ENCODE data around the gene TRPM7.
"Not testable (repeated sequence)": the region's sequence is repeated elsewhere in the genome, so short reads cannot be mapped to it uniquely, and the experiment has no call there.

The TRPM7 gene

DNA sequence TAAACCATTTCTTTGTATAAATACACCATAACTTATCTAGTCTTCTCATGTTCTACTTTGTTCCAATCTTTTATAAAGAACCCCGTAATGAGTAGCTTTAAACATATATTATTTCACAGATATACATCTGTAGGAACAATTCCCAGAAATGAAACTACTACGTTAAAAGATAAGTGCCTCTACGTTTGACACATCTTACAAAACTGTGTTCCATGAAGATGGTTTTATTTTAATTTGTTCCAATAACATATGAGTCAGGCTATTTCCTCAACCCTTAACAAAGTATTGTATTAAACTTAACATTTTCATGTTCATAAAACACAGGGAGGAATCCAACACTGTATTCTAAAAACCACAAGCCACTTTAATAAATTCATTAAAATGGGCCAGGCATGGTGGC is 52.9 kb downstream of the TRPM7 start:
- TF ChIP-seq POLR2A (IDR thresholded peaks at IDR 0.05; ENCODE audit: low read depth, low read length), result no peak
- no peak for FAIRE-seq
- DNase-seq (ENCODE audit: insufficient read length, low spot score), result no peak

DNA sequence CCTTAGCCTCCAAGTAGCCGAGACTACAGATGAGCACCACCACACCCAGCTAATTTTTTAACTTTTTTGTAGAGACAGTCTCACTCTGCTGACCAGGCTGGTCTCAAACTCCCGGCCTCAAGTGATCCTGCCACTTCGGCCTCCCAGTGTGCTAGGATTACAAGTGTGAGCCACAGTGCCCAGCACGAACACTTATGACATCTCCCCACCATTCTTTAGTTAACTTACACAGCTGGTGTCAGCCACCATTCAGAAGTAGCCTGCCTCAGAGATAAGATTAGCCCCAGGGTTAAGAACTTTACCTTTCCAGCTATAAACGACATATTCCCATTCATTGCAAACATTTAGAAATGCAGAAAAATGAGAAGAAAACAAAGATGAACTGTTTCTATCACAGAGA is 58.2 kb downstream of the TRPM7 start:
- DNase-seq (ENCODE audit: insufficient read length, low spot score) (no peak), FAIRE-seq (no peak)
- no peak for TF ChIP-seq POLR2A (IDR thresholded peaks at IDR 0.05; ENCODE audit: low read depth, low read length)

DNA sequence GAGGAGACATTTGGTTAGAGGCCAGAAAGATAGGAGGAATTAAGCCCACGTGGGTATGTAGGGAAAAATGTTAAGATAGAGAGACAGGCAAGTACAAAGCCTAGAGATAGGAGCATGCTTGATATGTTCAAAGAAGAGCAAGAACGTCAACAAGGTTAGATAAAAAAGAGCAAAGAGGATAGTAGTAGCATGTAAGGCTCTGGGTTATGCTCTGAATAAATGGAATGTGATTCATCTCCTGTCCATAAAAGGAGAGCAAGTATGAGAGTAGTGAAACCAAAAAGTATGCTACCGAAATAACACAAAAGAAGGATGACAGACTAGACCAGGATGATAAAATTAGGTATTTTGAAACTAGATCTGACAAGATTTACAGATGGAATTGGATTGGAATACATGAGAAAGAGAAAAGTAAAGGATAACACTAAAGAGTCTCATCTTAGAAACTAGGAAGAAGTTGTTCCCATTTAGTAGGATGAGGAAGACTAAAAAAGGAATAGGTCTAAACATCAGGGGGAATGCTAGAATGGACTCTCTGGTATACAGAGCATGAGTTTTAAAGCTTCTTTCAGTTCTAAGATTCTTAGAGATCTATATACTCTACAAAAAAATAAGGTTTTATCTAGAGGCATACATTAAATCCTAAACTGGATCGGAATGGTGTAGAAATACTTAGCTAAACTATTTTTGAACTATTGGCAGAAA is 59.1 kb downstream of the TRPM7 start:
- no peak for TF ChIP-seq POLR2A (IDR thresholded peaks at IDR 0.05; ENCODE audit: low read depth, low read length)
- no peak for DNase-seq (ENCODE audit: insufficient read length, low spot score)
- no peak for FAIRE-seq

DNA sequence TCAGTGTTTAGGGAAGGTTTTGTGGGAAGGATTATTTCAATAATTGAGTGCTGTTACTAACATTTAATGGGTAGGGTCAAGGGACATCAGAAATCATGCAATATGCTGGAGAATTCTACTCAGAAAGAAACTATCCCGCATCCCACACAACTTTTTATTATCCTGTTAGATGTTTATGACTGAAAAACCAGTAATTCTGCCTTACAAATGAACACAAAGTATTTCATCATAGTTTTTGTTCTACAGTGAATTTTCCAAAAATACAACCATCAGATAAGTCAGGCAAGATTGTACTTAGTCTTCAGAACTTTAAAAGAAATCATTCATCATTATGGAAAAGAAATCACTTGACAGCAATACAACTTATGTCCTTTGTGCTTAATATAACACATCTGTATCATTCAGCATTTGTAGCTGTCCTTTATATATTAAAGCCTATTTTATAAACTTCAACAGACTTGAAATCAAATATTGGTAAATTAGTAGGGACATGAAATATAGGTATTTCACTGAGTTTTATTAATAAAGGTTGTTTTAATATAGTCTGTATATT is 61.9 kb downstream of the TRPM7 start:
- FAIRE-seq (no peak), DNase-seq (ENCODE audit: insufficient read length, low spot score) (no peak)
- no peak for TF ChIP-seq POLR2A (IDR thresholded peaks at IDR 0.05; ENCODE audit: low read depth, low read length)

DNA sequence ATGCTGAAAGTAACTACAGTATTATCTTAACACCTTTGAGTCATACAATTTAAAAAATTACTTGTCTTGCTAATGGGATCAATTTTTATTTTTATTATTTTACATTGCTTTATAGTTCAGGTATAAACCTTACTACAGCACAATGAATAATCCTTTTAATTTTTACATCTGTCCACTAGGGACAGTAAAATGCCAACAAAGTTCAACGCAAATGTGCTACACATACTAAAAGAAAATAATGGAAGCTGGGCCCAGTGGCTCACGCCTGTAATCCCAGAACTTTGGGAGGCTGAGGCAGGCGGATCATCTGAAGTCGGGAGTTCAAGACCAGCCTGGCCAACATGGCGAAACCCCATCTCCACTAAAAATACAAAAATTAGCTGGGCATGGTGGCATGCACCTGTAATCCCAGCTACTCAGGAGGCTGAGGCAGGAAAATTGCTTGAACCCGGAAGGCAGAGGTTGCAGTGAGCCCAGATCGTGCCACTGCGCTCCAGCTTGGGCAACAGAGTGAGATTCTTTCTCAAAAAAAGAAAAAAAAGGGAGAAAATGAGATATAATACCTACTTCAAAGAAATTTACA is 64.1 kb downstream of the TRPM7 start:
- peak; percentile 5 for DNase-seq (ENCODE audit: insufficient read length, low spot score)

DNA sequence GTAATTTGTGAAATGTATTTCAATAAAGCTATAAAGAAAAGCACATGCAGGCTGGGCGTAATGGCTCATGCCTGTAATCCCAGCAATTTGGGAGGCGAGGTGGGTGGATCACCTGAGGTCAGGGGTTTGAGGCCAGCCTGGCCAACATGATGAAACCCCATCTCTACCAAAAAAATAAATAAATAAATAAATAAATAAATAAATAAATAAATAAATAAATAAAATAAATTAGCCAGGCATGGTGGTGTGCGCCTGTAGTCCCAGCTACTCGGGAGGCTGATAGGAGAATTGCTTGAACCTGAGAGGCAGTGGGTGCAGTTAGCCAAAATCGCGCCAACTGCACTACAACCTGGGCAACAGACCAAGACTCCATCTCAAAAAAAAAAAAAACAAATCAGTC is 69.6 kb downstream of the TRPM7 start:
- DNase-seq (ENCODE audit: insufficient read length, low spot score); FAIRE-seq: not testable (repeated sequence)

More for the DNA sequence above, 64.1 kb downstream of the TRPM7 start:
- FAIRE-seq, result not testable (repeated sequence)

DNA sequence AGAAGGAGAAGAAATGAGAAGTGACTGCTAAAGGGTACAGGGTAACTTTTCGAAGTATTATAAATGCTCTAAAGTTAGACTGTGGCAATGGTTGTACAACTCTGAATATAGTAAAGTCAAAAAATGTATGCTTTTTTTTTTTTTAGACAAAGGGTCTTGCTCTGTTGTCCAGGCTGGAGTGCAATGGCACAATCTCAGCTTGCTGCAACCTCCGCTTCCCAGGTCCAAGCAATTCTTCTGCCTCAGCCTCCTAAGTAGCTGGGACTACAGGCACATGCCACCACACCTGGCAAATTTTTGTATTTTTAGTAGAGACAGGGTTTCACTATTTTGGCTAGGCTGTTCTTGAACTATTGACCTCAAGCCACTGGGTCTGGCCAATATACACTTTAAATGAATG is 70.0 kb downstream of the TRPM7 start:
- DNase-seq (ENCODE audit: insufficient read length, low spot score); FAIRE-seq: not testable (repeated sequence)

DNA sequence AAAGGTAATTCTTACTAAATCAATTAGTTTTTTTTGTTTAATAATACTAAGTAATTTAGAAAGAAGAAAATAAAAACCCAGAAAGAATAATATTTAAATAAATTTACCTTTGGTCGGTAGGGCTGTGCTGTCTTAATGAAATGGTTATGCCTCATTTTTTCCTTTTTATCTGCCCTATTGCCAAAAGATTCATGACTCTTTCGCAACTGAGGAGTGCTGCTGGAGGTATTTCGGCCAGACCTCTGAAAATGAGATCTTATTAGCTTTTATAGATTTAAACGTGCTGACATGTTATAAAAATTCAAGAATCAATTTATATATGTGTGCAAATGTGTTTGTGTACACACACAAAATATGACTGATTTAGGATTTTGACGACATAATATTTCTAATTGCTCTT is 73.0 kb downstream of the TRPM7 start:
- no peak for FAIRE-seq
- no peak for TF ChIP-seq POLR2A (IDR thresholded peaks at IDR 0.05; ENCODE audit: low read depth, low read length)
- no peak for DNase-seq (ENCODE audit: insufficient read length, low spot score)

DNA sequence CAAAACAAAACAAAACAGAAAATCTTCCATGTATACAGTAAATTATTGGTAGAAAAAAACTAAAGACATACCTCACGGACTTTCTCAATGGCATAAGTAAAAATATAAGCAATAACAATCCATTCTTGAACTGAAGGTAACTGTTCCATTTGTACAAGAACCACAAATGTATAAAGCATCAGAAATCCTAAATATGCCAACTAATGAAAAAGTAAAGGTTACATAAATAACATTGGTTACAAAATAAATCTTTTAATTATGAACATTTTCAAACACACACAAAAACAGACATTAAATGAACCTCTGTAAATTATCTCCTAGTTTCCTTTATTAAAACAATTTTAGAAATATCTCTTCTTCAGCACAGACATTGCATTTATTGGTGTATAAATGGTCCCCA is 79.5 kb downstream of the TRPM7 start:
- FAIRE-seq (no peak), DNase-seq (ENCODE audit: insufficient read length, low spot score) (no peak)
- no peak for TF ChIP-seq POLR2A (IDR thresholded peaks at IDR 0.05; ENCODE audit: low read depth, low read length)

DNA sequence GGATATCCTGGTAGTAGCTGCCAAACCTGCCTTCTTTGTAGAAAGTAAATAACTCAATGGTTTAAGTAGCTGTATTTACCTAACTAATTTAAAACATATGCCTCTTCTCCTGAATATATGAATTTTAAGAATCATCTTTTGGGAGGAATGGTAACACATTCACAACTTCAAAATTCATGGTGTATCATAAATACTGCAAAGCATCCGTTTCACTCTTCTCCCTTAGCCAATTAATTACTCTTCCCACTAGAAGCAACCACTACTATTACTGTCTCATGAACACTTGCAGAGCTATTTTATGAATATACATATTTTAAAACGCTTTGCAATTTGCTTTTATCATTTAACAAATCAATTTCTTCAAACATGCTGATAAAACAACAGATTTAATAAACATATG is 81.1 kb downstream of the TRPM7 start:
- DNase-seq (ENCODE audit: insufficient read length, low spot score) (no peak), FAIRE-seq (no peak)
- no peak for TF ChIP-seq POLR2A (IDR thresholded peaks at IDR 0.05; ENCODE audit: low read depth, low read length)

DNA sequence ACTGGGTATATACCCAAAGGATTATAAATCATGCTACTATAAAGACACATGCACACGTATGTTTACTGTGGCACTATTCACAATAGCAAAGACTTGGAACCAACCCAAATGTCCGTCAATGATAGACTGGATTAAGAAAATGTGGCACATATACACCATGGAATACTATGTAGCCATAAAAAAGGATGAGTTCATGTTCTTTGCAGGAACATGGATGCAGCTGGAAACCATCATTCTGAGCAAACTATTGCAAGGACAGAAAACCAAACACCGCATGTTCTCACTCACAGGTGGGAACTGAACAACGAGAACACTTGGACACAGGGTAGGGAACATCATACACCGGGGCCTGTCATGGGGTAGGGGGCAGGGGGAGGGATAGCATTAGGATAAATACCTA is 84.6 kb downstream of the TRPM7 start:
- not testable (repeated sequence) for FAIRE-seq; DNase-seq (ENCODE audit: insufficient read length, low spot score)

DNA sequence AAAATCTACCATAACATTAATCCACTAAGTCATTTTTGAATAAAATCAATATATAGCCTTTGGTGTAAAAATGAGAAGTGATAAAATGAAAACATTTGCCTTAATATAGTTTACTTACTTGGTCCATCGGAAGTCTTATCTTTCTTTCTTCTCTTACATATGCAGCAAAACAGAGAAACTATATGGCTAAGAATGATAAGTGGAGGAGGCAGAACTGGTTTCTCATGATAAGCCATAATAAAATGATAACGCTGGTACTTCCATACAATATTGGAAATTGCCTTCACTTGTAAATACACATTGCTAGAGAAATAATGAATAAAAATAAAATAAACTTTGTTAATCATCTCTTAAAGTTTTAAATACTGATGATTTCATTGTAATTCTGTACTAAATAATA is 92.3 kb downstream of the TRPM7 start:
- no peak for FAIRE-seq
- no peak for TF ChIP-seq POLR2A (IDR thresholded peaks at IDR 0.05; ENCODE audit: low read depth, low read length)

DNA sequence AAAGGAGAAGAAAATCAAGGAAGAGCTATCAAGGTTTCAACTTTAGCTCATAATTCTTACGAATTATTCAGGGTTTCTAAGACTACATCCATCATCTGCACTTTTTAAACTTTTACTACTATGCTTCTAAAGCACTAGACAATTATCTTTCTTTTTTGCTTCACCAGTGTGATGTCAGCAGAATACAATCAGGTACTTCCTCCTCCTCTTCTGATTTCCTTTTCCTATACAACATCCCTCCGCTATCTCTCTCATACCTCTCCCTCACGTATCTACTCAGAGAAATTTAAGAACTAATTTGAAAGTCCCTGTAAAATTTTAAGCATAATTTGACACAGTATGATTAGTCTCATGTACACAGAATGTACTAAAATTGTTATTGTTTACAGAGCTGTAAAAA is 92.8 kb downstream of the TRPM7 start:
- FAIRE-seq (no peak), DNase-seq (ENCODE audit: insufficient read length, low spot score) (no peak)
- no peak for TF ChIP-seq POLR2A (IDR thresholded peaks at IDR 0.05; ENCODE audit: low read depth, low read length)

More for the DNA sequence above, 92.3 kb downstream of the TRPM7 start:
- no peak for DNase-seq (ENCODE audit: insufficient read length, low spot score)

DNA sequence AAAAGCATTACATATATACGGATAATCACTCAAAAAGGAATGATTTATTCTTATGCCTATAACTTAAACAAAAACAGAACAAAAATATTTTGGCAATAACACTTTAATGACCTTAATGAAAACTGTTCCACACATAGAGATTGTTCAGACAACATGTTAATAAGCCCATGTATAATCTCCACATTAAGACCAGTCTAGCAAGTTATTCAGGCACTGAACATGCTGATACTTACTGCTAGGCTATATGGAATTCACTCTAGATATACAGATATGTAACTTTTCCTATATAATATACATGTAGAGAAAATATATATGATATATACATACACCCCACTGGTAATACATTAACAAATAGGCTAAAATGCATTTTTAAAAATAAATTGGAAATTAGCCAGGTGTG is 96.3 kb downstream of the TRPM7 start:
- no peak for DNase-seq (ENCODE audit: insufficient read length, low spot score)
- no peak for TF ChIP-seq POLR2A (IDR thresholded peaks at IDR 0.05; ENCODE audit: low read depth, low read length)
- no peak for FAIRE-seq

DNA sequence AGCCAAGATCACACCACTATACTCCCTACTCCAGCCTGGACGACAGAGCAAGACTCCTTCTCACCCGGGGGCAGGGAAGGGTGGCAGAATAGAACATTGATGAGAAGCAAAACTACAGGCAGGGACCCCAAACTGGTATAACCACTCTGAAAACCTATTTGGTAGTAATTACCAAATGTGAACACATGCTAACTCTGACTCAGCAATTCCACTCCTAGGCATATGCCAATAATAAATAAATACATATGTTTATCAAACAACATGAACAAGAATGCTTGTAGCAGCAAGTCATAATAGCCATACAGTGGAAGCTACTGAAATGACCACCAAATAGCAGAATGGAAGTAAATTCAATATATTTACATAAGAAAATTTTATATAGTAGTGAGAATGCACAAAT is 109.1 kb downstream of the TRPM7 start:
- TF ChIP-seq POLR2A (IDR thresholded peaks at IDR 0.05; ENCODE audit: low read depth, low read length), result no peak
- DNase-seq (ENCODE audit: insufficient read length, low spot score) (no peak), FAIRE-seq (no peak)
